Thoracic aorta (tissue), 2 donors: ENCODE data around the gene GADL1. TPM values are rescaled to one million over a fixed set of nuclear protein-coding genes. Genes with fewer than 3 reads are reported as not detected.

Experiments used
- ATAC-seq: fragments of 150-250 bp; one replicate; pipeline ENCODE4 v1.8.0; 2017; ENCODE audit warnings: low read depth; ENCODE audit not compliant: insufficient number of reproducible peaks, low FRiP score
- DNase-seq: peaks from one replicate; pipeline ENCODE4 v3.0.0-alpha.2; 2020; ENCODE audit warnings: low spot score
- H3K27ac ChIP-seq, 2 donors: fragments of 200-600 bp; sonication (generic); 1 replicate in 1 of 2; 2 replicates in 1 of 2; pipeline ENCODE4 v1.5.1; 2016; ENCODE audit warnings: mild to moderate bottlenecking in 2 of 2, moderate library complexity in 2 of 2
- H3K27me3 ChIP-seq: fragments of 200-600 bp; sonication (generic); replicated peaks from 2 replicates; pipeline ENCODE4 v1.6.0; 2016; ENCODE audit warnings: mild to moderate bottlenecking; ENCODE audit not compliant: insufficient read depth
- H3K36me3 ChIP-seq: fragments of 200-600 bp; sonication (generic); one replicate; pipeline ENCODE4 v1.5.1; 2016
- H3K4me1 ChIP-seq, 2 donors: fragments of 200-600 bp; sonication (generic); 1 replicate in 1 of 2; 2 replicates in 1 of 2; pipeline versions ENCODE4 v1.5.1 to v1.6.0; 2016; ENCODE audit warnings: low read depth in 2 of 2, mild to moderate bottlenecking in 1 of 2; ENCODE audit not compliant: control insufficient read depth in 1 of 2
- H3K4me3 ChIP-seq: fragments of 200-600 bp; sonication (generic); 2 replicates; pipeline ENCODE4 v1.5.1; 2016; ENCODE audit warnings: mild to moderate bottlenecking
- H3K9me3 ChIP-seq: fragments of 200-600 bp; sonication (generic); 2 replicates; pipeline ENCODE4 v1.5.1; 2016
- CTCF ChIP-seq: fragments of 200-600 bp; sonication (generic); IDR thresholded peaks from one replicate; pipeline ENCODE4 v1.5.1; 2019; ENCODE audit warnings: antibody characterized with exemption
- total RNA-seq, 2 donors: library from RNA; depleted of rRNA; stranded (reverse); fragments of >200 nt; gene quantifications; one replicate each; pipeline versions ENCODE4 v1.1.0 to v1.2.3, GENCODE V29; 2016

Gene GADL1
- total RNA-seq, 2 donors from 2014 or later: 0.27 to 1.1 TPM

DNA sequence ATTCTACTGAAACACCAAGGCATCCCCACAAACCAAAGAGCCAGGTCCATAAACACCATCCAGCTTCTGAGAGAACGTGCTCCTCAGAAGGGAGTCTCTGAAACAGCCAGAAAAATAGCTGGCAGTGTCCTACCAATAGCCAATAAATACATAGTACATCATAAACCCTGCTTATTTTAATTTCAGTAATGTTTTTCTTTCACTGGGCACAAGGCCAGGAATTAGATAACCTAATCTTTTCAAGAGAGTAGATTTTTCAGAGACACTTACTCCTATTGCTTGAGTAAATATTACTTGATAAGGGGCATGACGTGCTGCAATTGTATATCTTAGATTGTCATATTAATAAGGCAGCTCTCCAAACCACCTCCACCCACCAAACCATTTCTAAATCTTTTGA is 22.7 kb downstream of the GADL1 start:
- ATAC-seq: no peak
- no peaks in the 10 kb centered on the region for H3K27me3 ChIP-seq
- H3K4me3 ChIP-seq: no peak overlapping the region
- peaks cover 8 to 14% of the 10 kb centered on the region in 2 donors for H3K4me1 ChIP-seq
- no peak for DNase-seq
- no peak for TF ChIP-seq CTCF
- H3K36me3 ChIP-seq: no peaks in the 10 kb centered on the region
- H3K27ac ChIP-seq: no peak overlapping the region
- no peaks in the 10 kb centered on the region for H3K9me3 ChIP-seq

DNA sequence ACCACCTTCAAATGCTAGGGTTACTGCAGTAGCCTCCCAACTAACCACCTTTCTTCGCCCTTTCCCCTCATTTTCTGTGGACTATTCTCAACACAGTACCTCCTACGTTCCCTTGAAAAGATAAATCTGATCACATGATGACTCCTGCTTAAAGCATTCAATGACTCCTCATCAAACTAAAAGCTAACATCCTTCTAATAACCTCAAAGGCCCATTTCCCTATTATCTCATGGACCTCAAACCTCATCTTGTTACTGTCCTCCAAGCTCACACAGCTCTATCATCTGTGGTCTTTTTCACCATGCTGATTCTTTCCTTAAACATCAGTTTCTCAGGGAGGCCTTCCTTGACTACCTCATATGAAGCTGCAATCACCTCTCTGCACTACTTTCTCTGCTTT is 29.6 kb downstream of the GADL1 start:
- Histone ChIP-seq H3K4me3 (no peak overlapping the region), H3K36me3 (no peaks in the 10 kb centered on the region), H3K27me3 (no peaks in the 10 kb centered on the region), H3K4me1 (peaks cover 4 to 29% of the 10 kb centered on the region in 2 donors), H3K27ac (no peak overlapping the region), H3K9me3 (no peaks in the 10 kb centered on the region)
- no peak for DNase-seq
- ATAC-seq: no peak
- TF ChIP-seq CTCF: no peak

DNA sequence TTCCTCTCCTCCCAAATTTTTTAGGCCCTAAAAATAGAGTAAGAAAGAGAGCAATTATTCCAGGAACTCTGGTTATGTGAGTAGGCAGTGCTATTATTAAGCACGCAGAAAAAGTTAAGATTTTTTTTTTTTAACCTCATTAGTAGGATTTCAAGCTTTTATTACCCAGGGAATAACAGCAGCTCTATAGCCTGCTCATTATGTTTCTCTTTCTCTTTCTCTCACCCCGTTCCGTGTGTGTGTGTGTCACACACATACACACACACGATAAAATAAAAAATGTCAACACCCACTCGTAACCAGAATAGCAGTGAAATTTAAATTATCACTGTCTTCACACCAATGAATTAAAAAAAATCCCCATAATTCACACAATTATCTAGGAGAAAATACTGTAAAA is 30.3 kb downstream of the GADL1 start:
- ATAC-seq: no peak
- Histone ChIP-seq H3K36me3 (no peaks in the 10 kb centered on the region), H3K27me3 (no peaks in the 10 kb centered on the region), H3K4me3 (peak overlapping the region; percentile 9), H3K4me1 (peaks cover 4 to 29% of the 10 kb centered on the region in 2 donors), H3K27ac (peak overlapping the region in 1 of 2 donors; percentile 14), H3K9me3 (no peaks in the 10 kb centered on the region)
- DNase-seq: no peak
- TF ChIP-seq CTCF: no peak

DNA sequence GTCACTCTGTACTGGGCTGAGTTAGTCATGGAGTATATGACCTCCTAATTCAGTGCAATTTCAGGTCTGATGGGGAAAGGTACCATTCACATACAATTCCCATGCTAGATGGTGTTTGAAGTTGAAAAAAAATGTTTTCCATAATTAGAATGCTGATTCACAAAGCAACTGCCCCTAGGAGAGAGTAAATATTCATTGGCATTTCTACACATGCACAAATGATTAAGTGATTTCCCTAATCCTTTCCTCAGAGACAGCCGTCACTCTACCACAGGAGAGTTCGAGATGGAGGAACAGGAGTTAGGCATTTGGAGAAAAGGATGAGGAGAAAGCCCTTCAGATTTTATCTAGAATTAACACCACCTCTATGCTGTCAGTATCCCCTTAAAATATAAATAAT is 32.5 kb downstream of the GADL1 start:
- Histone ChIP-seq H3K4me1 (peaks cover 0 to 29% of the 10 kb centered on the region in 2 donors), H3K36me3 (no peaks in the 10 kb centered on the region), H3K27ac (no peak overlapping the region), H3K4me3 (no peak overlapping the region), H3K27me3 (no peaks in the 10 kb centered on the region), H3K9me3 (no peaks in the 10 kb centered on the region)
- TF ChIP-seq CTCF: no peak
- ATAC-seq (no peak), DNase-seq (no peak)

DNA sequence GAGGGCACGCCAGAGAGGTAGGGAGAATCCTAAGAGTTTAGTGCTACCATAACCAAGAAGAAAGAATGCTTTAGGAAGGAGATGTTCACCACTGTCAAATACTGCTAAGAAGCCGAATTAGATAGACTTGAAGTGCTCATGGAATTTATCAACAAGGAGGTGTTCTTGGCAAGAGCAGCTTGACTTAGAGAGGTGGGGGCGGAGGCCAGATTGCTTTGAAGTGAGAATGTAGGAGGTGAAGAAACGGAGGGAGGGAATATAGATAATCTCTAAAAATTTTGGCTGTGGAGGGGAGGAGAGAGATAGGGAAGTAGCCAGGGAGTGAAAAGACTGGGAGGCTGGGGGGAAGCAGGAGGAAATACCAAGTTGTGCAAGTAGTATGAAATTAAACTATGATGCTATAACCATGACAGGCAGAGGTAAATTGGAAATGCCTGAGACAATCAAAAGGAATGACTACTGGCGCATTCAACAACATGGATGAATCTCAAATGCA is 35.5 kb downstream of the GADL1 start:
- TF ChIP-seq CTCF: no peak
- H3K27ac ChIP-seq: no peak overlapping the region
- H3K27me3 ChIP-seq: no peaks in the 10 kb centered on the region
- H3K9me3 ChIP-seq: no peaks in the 10 kb centered on the region
- no peak for ATAC-seq
- H3K4me1 ChIP-seq: peaks cover 0 to 8% of the 10 kb centered on the region in 2 donors
- no peak for DNase-seq
- H3K4me3 ChIP-seq: no peak overlapping the region
- H3K36me3 ChIP-seq: no peaks in the 10 kb centered on the region
